Activated CD8-positive, alpha-beta memory T cell treated with anti-CD3 and anti-CD28 coated beads for 36 hours (primary cell): ENCODE data around the gene PFKL. TPM values are rescaled to one million over a fixed set of nuclear protein-coding genes. Genes with fewer than 3 reads are reported as not detected.

Experiments
- CTCF ChIA-PET: fragments of 350-600 bp; sonication (Branson Sonifier 250); formaldehyde crosslinking; loops from one replicate; lab custom pipeline; 2021; ENCODE audit warnings: antibody characterized with exemption; lab: Charles Lee
- POLR2A ChIA-PET: fragments of 350-600 bp; sonication (Branson Sonifier 250); formaldehyde crosslinking; loops from one replicate; lab custom pipeline; 2021; ENCODE audit warnings: antibody characterized with exemption; lab: Charles Lee
- total RNA-seq, 2 experiments: library from RNA; stranded (reverse); gene quantifications; one replicate each; pipeline ENCODE4 v1.2.3, GENCODE V29; 2021

Gene PFKL
- total RNA-seq, 2 experiments from 2014 or later = 151 to 164 TPM

- ChIA-PET CTCF (interaction anchor here (1.4 kb wide), 1 partner anchor 16 kb away, joined by 3 read pairs; no protein-coding TSS in a partner anchor), POLR2A (no interaction called here)
Observed at GRCh38 chr21:44321846-44322450, 22.1 kb downstream of the PFKL start.

- POLR2A ChIA-PET = no interaction called here
- CTCF ChIA-PET = interaction anchor here (1.4 kb wide), 1 partner anchor 15 kb away, joined by 3 read pairs; no protein-coding TSS in a partner anchor
Observed at GRCh38 chr21:44322621-44323325, 22.9 kb downstream of the PFKL start.

- POLR2A ChIA-PET = no interaction called here
- CTCF ChIA-PET = no interaction called here
Observed at GRCh38 chr21:44323591-44323990, 23.7 kb downstream of the PFKL start.

GRCh38 chr21:44324106-44324853 is 24.4 kb downstream of the PFKL start:
- ChIA-PET CTCF (no interaction called here), POLR2A (no interaction called here)

- POLR2A ChIA-PET = no interaction called here
- CTCF ChIA-PET = no interaction called here
Observed at GRCh38 chr21:44324854-44325107, 24.9 kb downstream of the PFKL start.

GRCh38 chr21:44325386-44326271 is 25.8 kb downstream of the PFKL start:
- CTCF ChIA-PET = no interaction called here

GRCh38 chr21:44326272-44326647 is 26.4 kb downstream of the PFKL start:
- CTCF ChIA-PET = no interaction called here
- POLR2A ChIA-PET = no interaction called here

More at GRCh38 chr21:44325386-44326271, 25.8 kb downstream of the PFKL start:
- POLR2A ChIA-PET = no interaction called here

GRCh38 chr21:44326716-44327602 is 27.1 kb downstream of the PFKL start:
- POLR2A ChIA-PET = no interaction called here
- CTCF ChIA-PET = no interaction called here

GRCh38 chr21:44327603-44327974 is 27.7 kb downstream of the PFKL start:
- ChIA-PET POLR2A (interaction anchor here (0.6 kb wide), 1 partner anchor 306 kb away, joined by 4 read pairs; no protein-coding TSS in a partner anchor), CTCF (no interaction called here)

- ChIA-PET CTCF (no interaction called here), POLR2A (interaction anchor here (0.6 kb wide), 1 partner anchor 306 kb away, joined by 4 read pairs; no protein-coding TSS in a partner anchor)
Observed at GRCh38 chr21:44328242-44328895, 28.5 kb downstream of the PFKL start.

GRCh38 chr21:44329086-44329889 is 29.4 kb downstream of the PFKL start:
- CTCF ChIA-PET = no interaction called here

GRCh38 chr21:44329971-44330681 is 30.3 kb downstream of the PFKL start:
- CTCF ChIA-PET = interaction anchor here (0.8 kb wide), 1 partner anchor 26 kb away, joined by 3 read pairs; no protein-coding TSS in a partner anchor
- POLR2A ChIA-PET = no interaction called here

More at GRCh38 chr21:44329086-44329889, 29.4 kb downstream of the PFKL start:
- POLR2A ChIA-PET = no interaction called here

- ChIA-PET CTCF (interaction anchor here (0.8 kb wide), 1 partner anchor 26 kb away, joined by 3 read pairs; no protein-coding TSS in a partner anchor), POLR2A (no interaction called here)
Observed at GRCh38 chr21:44330698-44331097, 30.8 kb downstream of the PFKL start.

GRCh38 chr21:44331209-44331608 is 31.4 kb downstream of the PFKL start:
- ChIA-PET POLR2A (no interaction called here), CTCF (interaction anchor here (0.8 kb wide), 1 partner anchor 27 kb away, joined by 3 read pairs; no protein-coding TSS in a partner anchor)

- ChIA-PET POLR2A (no interaction called here), CTCF (no interaction called here)
Observed at GRCh38 chr21:44331650-44332307, 31.9 kb downstream of the PFKL start.

- ChIA-PET CTCF (no interaction called here), POLR2A (no interaction called here)
Observed at GRCh38 chr21:44332383-44332782, 32.5 kb downstream of the PFKL start.
